GM21717 (cell line): ENCODE measurements around the gene CD3G.

Experiments
- ATAC-seq: cut with Tn5 transposase; IDR thresholded peaks from one replicate; pipeline ENCODE4 v1.9.1; 2021; ENCODE audit warnings: mild to moderate bottlenecking, moderate library complexity; ENCODE audit not compliant: unreplicated experiment

The CD3G gene

GRCh38 chr11:118322721-118323120, 21.4 kb upstream of the CD3G start:
- ATAC-seq: no peak

- ATAC-seq: no peak
Measured at GRCh38 chr11:118325283-118325682, 18.9 kb upstream of the CD3G start.

- no peak for ATAC-seq
Measured at GRCh38 chr11:118328745-118329144, 15.4 kb upstream of the CD3G start.

GRCh38 chr11:118334745-118335144, 9.4 kb upstream of the CD3G start:
- no peak for ATAC-seq

GRCh38 chr11:118338637-118339061, 5.5 kb upstream of the CD3G start:
- ATAC-seq: no peak

- no peak for ATAC-seq
Measured at GRCh38 chr11:118339281-118339961, 4.7 kb upstream of the CD3G start.

- ATAC-seq: no peak
Measured at GRCh38 chr11:118340449-118340848, 3.7 kb upstream of the CD3G start.

GRCh38 chr11:118341261-118341660, 2.9 kb upstream of the CD3G start:
- ATAC-seq: no peak

- ATAC-seq: no peak
Measured at GRCh38 chr11:118341815-118342489, 2.2 kb upstream of the CD3G start.

- no peak for ATAC-seq
Measured at GRCh38 chr11:118342503-118343161, 1.5 kb upstream of the CD3G start, which contains the start of gene CD3D. Gene CD3D (minus strand): TSS chr11:118342705. CDS start chr11:118342607, 98 bp downstream.

- no peak for ATAC-seq
Measured at GRCh38 chr11:118343248-118343647, 896 bp upstream of the CD3G start.

- ATAC-seq: no peak
Measured at GRCh38 chr11:118349475-118349874, 5.3 kb downstream of the CD3G start.

- ATAC-seq: no peak
Measured at GRCh38 chr11:118353084-118353710, 9.1 kb downstream of the CD3G start.

- no peak for ATAC-seq
Measured at GRCh38 chr11:118358071-118358470, 13.9 kb downstream of the CD3G start.

GRCh38 chr11:118359295-118359958, 15.3 kb downstream of the CD3G start, which contains the start of gene UBE4A:
Gene UBE4A (plus strand): TSS chr11:118359600. CDS start chr11:118365081, 5,481 bp downstream.
- ATAC-seq: peak; percentile 86

- ATAC-seq: no peak
Measured at GRCh38 chr11:118364956-118365615, 20.9 kb downstream of the CD3G start.

GRCh38 chr11:118366287-118366686, 22.1 kb downstream of the CD3G start:
- ATAC-seq: no peak

GRCh38 chr11:118370774-118371173, 26.6 kb downstream of the CD3G start:
- no peak for ATAC-seq

GRCh38 chr11:118373263-118373662, 29.1 kb downstream of the CD3G start:
- no peak for ATAC-seq

GRCh38 chr11:118373871-118374270, 29.7 kb downstream of the CD3G start:
- ATAC-seq: no peak
